Measurements from ENCODE around the gene CDON. TPM values are rescaled to one million over a fixed set of nuclear protein-coding genes. Genes with fewer than 3 reads are reported as not detected.

Gene CDON
- total and polyA plus RNA-seq, 2 of the 13 experiments (the other 11 are each of a cell fraction or from before 2014, with no cell fraction given), result 9.6 to 12.8 TPM

DNA sequence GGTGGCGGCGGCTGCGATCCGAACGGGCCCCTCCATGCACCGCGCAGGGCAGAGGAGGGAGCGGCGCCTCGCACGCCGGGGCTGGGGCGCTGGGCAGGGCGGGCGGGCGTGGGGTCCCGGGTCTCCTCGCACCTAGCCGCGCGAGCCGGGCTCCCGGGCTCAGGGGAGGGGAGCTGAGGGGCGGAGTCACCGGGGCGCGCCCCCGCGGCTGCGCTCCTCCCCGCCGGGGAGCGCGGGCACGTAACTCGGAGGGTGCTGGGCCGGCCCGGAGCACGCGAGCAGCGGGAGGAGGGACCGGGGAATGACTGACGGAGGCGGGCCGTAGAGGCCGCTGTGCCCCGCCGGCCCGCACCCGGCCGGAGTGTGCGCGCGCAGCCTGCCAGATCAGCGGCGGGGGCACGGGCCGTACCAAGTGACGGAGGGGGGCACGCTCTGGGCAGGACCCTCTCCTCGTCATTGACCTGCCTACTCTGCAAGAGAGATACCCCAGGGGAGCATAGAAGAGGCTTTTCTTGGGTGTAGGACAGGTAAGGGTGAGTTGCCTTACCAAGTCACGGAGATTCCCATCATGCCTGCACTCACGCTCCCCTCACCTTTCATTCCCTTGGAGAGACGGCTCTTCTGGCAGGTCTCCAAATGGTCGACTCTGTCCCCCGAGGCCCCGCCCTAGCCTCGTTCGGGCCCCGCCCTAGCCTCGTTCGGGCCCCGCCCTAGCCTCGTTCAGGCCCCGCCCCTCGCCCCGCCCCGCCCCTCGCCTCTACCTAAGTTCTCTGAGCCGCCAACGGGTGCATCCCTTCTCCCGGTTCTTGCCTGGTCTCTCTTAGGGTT, at the start of gene CDON (continued):
- TF ChIP-seq THRA (CRISPR knock-in tag; IDR thresholded peaks at IDR 0.05; ENCODE audit: borderline replicate concordance) (0 out of 2 replicates have a peak, but pooled peaks have one; percentile 27), POLR2AphosphoS5 (IDR thresholded peaks at IDR 0.05; ENCODE audit: low read depth, low read length) (peak; percentile 32; the same call in 1 of the 2 replicates), MTA1 (CRISPR knock-in tag; IDR thresholded peaks at IDR 0.05; ENCODE audit: borderline replicate concordance) (no peak; the same call in 1 of the 2 replicates), PLSCR1 (CRISPR knock-in tag; IDR thresholded peaks at IDR 0.05; ENCODE audit: borderline replicate concordance) (no peak), ZNF468 (CRISPR knock-in tag; IDR thresholded peaks at IDR 0.05) (no peak), TEAD2 (CRISPR knock-in tag; IDR thresholded peaks at IDR 0.05) (no peak), POLR2AphosphoS2 (IDR thresholded peaks at IDR 0.05; ENCODE audit: low read depth, low read length) (no peak), ZNF660 (CRISPR knock-in tag; IDR thresholded peaks at IDR 0.05; ENCODE audit: borderline replicate concordance, low read depth) (no peak), DRAP1 (CRISPR knock-in tag; IDR thresholded peaks at IDR 0.05) (0 out of 2 replicates have a peak, but pooled peaks have one; percentile 10), NFRKB (IDR thresholded peaks at IDR 0.05) (no peak), NKX3-1 (CRISPR knock-in tag; IDR thresholded peaks at IDR 0.05) (no peak), PHB2 (IDR thresholded peaks at IDR 0.05; ENCODE audit: partially characterized antibody) (no peak), SKI (IDR thresholded peaks at IDR 0.05; ENCODE audit: partially characterized antibody) (no peak), ZNF782 (CRISPR knock-in tag; IDR thresholded peaks at IDR 0.05; ENCODE audit: borderline replicate concordance) (peak; percentile 67; the same call in 1 of the 2 replicates), NR2C2 (CRISPR knock-in tag; IDR thresholded peaks at IDR 0.05; ENCODE audit: borderline replicate concordance) (peak; percentile 71), ZMYM3 (CRISPR knock-in tag; IDR thresholded peaks at IDR 0.05) (no peak; the same call in 1 of the 2 replicates)
- TF ChIP-seq, protein P1, sequence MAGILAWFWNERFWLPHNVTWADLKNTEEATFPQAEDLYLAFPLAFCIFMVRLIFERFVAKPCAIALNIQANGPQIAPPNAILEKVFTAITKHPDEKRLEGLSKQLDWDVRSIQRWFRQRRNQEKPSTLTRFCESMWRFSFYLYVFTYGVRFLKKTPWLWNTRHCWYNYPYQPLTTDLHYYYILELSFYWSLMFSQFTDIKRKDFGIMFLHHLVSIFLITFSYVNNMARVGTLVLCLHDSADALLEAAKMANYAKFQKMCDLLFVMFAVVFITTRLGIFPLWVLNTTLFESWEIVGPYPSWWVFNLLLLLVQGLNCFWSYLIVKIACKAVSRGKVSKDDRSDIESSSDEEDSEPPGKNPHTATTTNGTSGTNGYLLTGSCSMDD (CRISPR knock-in tag; IDR thresholded peaks at IDR 0.05), result no peak
- TF ChIP-seq, protein P2, sequence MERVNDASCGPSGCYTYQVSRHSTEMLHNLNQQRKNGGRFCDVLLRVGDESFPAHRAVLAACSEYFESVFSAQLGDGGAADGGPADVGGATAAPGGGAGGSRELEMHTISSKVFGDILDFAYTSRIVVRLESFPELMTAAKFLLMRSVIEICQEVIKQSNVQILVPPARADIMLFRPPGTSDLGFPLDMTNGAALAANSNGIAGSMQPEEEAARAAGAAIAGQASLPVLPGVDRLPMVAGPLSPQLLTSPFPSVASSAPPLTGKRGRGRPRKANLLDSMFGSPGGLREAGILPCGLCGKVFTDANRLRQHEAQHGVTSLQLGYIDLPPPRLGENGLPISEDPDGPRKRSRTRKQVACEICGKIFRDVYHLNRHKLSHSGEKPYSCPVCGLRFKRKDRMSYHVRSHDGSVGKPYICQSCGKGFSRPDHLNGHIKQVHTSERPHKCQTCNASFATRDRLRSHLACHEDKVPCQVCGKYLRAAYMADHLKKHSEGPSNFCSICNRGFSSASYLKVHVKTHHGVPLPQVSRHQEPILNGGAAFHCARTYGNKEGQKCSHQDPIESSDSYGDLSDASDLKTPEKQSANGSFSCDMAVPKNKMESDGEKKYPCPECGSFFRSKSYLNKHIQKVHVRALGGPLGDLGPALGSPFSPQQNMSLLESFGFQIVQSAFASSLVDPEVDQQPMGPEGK (CRISPR knock-in tag; IDR thresholded peaks at IDR 0.05), result peak; percentile 56; the same call in 1 of the 2 replicates
- TF ChIP-seq, protein P3, sequence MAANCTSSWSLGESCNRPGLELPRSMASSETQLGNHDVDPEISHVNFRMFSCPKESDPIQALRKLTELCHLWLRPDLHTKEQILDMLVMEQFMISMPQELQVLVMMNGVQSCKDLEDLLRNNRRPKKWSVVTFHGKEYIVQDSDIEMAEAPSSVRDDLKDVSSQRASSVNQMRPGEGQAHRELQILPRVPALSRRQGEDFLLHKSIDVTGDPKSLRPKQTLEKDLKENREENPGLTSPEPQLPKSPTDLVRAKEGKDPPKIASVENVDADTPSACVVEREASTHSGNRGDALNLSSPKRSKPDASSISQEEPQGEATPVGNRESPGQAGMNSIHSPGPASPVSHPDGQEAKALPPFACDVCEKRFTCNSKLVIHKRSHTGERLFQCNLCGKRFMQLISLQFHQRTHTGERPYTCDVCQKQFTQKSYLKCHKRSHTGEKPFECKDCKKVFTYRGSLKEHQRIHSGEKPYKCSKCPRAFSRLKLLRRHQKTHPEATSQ (CRISPR knock-in tag; IDR thresholded peaks at IDR 0.05; ENCODE audit: borderline replicate concordance), result no peak

All from HepG2 (cell line).